NT2/D1 (cell line): ENCODE measurements around the gene RAB11FIP5.
"Not testable (repeated sequence)": the region's sequence is repeated elsewhere in the genome, so short reads cannot be mapped to it uniquely, and the experiment has no call there.

Source experiments
- DNase-seq: peaks from one replicate; pipeline ENCODE4 v3.0.0-alpha.2; 2011; ENCODE audit warnings: low read depth, low spot score
- H3K27me3 ChIP-seq: 2 replicates; pipeline ENCODE4 v1.6.0; 2011; ENCODE audit warnings: mild to moderate bottlenecking; ENCODE audit not compliant: insufficient read length, insufficient read depth
- H3K36me3 ChIP-seq: 2 replicates; pipeline ENCODE4 v1.6.1; 2011; ENCODE audit warnings: mild to moderate bottlenecking, low read length, mixed read lengths; ENCODE audit not compliant: insufficient read depth, insufficient read length
- H3K4me1 ChIP-seq: 2 replicates; pipeline ENCODE4 v1.5.1; 2011; ENCODE audit not compliant: insufficient read depth, insufficient read length
- H3K4me3 ChIP-seq: 2 replicates; pipeline ENCODE4 v1.5.1; 2011; ENCODE audit warnings: low read depth; ENCODE audit not compliant: insufficient read length
- H3K9ac ChIP-seq: 2 replicates; pipeline ENCODE4 v1.6.0; 2011; ENCODE audit warnings: low read depth; ENCODE audit not compliant: insufficient read length
- H3K9me3 ChIP-seq: 2 replicates; pipeline ENCODE4 v1.5.1; 2011; ENCODE audit warnings: mild to moderate bottlenecking, low read length; ENCODE audit not compliant: insufficient read depth
- SUZ12 ChIP-seq: IDR thresholded peaks from 2 replicates; pipeline ENCODE4 v1.6.1; 2011; ENCODE audit not compliant: insufficient read length, insufficient read depth; ENCODE audit errors: extremely low read depth
- YY1 ChIP-seq: IDR thresholded peaks from 2 replicates; pipeline ENCODE4 v1.6.1; 2011; ENCODE audit not compliant: insufficient read length, insufficient read depth
- ZNF274 ChIP-seq: IDR thresholded peaks from 2 replicates; pipeline ENCODE4 v1.6.1; 2011; ENCODE audit warnings: mild to moderate bottlenecking, low read depth, low read length

RAB11FIP5 gene

GRCh38 chr2:73101626-73102256 lies 11.0 kb downstream of the RAB11FIP5 start:
- no peak for DNase-seq
- Histone ChIP-seq H3K9ac (no peak overlapping the region), H3K27me3 (no peaks in the 10 kb centered on the region), H3K36me3 (peaks cover 22% of the 10 kb centered on the region), H3K4me3 (no peak overlapping the region), H3K4me1 (peaks cover 2% of the 10 kb centered on the region), H3K9me3 (no peaks in the 10 kb centered on the region)
- TF ChIP-seq YY1 (no peak), ZNF274 (no peak)

DNA sequence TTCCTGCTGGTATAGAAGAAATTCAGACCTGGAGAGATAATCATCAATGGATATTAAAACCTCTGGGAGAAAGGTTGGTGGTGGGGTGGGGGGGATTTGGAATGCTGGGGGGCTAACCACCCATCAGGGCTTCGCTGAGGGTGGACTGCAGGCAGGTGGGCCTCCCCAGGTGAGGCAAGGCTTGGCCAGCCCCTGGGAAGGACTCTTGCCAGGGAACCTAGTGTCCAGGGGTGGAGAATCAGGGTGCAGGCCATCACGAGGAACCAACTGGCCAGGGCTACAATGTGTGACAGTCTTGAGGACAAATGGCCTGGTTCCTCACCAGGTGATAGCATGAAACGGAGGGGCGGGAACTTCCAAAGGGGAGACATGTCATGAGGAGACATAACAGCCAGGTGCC lies 11.8 kb downstream of the RAB11FIP5 start:
- DNase-seq: no peak
- Histone ChIP-seq H3K4me3 (no peak overlapping the region), H3K4me1 (peaks cover 2% of the 10 kb centered on the region), H3K9me3 (no peaks in the 10 kb centered on the region), H3K27me3 (no peaks in the 10 kb centered on the region), H3K9ac (no peak overlapping the region), H3K36me3 (peaks cover 18% of the 10 kb centered on the region)
- TF ChIP-seq YY1 (no peak), SUZ12 (no peak), ZNF274 (no peak)

- no peak overlapping the region for H3K4me3 ChIP-seq
- no peak for DNase-seq
- no peaks in the 10 kb centered on the region for H3K9me3 ChIP-seq
- H3K36me3 ChIP-seq: peaks cover 6% of the 10 kb centered on the region
- no peak for TF ChIP-seq SUZ12
- TF ChIP-seq ZNF274: no peak
- TF ChIP-seq YY1: no peak
- H3K4me1 ChIP-seq: peaks cover 2% of the 10 kb centered on the region
- no peak overlapping the region for H3K9ac ChIP-seq
- H3K27me3 ChIP-seq: no peaks in the 10 kb centered on the region
These were observed 13.3 kb downstream of the RAB11FIP5 start for GRCh38 chr2:73099486-73099885.

DNA sequence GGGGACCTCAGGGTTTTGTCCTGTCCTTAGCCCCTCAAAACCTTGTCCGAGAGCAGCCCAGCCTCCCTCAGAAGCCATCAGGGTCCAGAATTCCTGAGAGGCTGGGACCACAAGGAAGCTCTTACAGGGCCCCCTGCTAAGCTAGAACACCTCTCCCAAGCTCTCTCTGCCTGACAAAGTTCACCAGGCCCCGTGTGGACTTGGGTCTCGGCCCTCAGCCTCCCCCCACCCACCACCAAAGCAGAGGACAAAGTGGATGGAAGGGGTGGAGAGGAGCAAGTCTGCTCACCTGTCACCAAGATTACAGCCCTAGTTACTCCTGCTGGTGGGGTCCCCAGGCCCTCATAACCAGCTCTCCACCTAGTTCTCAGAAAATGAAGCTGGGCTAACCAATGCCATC lies 16.8 kb downstream of the RAB11FIP5 start:
- H3K9me3 ChIP-seq: no peaks in the 10 kb centered on the region
- DNase-seq: no peak
- TF ChIP-seq ZNF274 (no peak), YY1 (no peak), SUZ12 (no peak)
- H3K27me3 ChIP-seq: no peaks in the 10 kb centered on the region
- peaks cover 14% of the 10 kb centered on the region for H3K4me1 ChIP-seq
- H3K4me3 ChIP-seq: no peak overlapping the region
- no peak overlapping the region for H3K9ac ChIP-seq
- peaks cover 6% of the 10 kb centered on the region for H3K36me3 ChIP-seq

DNA sequence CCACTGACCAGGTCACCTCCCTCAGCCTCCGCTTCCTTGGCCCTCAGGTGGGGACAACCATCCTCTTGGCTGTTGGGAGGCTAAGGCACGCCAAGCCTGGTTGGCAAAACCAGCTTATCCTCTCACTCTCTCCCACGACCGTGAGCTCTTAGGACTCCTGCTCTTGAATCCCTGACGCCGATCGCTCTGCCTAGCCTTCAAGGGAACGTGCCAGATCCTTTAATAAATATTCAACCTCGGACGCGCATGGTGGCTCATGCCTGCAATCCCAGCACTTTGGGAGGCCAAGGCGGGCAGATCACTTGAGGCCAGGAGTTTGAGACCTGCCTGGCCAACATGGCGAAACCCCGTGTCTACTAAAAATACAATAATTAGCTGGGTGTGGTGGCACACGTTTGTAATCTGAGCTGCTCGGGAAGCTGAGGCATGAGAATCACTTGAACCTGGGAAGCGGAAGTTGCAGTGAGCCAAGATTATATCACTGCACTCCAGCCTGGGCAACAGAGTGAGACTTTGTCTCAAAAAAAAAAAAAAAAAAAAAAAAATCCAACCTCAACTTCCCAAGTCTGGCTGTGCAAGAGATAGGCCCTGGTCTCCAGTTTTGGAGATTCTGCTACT lies 19.0 kb downstream of the RAB11FIP5 start:
- H3K9me3 ChIP-seq, H3K4me3 ChIP-seq, H3K27me3 ChIP-seq, H3K9ac ChIP-seq, H3K36me3 ChIP-seq, DNase-seq: not testable (repeated sequence)
- H3K4me1 ChIP-seq: peaks cover 16% of the 10 kb centered on the region

- no peak for TF ChIP-seq SUZ12
- no peak for TF ChIP-seq ZNF274
- TF ChIP-seq YY1: no peak
- Histone ChIP-seq H3K4me1 (peaks cover 16% of the 10 kb centered on the region), H3K9ac (no peak overlapping the region), H3K4me3 (no peak overlapping the region), H3K9me3 (no peaks in the 10 kb centered on the region), H3K36me3 (peaks cover 18% of the 10 kb centered on the region), H3K27me3 (no peaks in the 10 kb centered on the region)
- no peak for DNase-seq
These were observed 20.5 kb downstream of the RAB11FIP5 start for GRCh38 chr2:73092146-73092783.

DNA sequence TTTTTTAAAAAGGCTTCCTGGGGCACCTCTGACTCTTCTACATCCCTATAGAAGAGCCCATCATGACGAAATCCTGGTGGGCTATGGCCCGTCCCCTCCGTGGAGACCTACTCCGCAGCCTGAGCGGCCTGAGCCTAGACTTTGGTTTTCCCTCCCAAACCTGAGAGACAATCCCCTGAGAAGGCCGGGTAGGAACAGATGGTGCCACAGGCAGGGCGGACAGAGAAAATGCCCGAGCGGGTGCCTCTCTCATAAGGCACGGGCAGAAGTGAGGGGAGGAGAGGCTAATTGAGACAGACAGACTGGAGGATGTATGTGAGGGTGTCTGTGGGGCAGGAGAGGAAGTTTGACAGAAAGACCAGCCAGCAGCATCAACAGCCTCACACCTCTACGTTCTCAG lies 21.1 kb downstream of the RAB11FIP5 start:
- H3K4me3 ChIP-seq: no peak overlapping the region
- peaks cover 23% of the 10 kb centered on the region for H3K36me3 ChIP-seq
- DNase-seq: no peak
- H3K4me1 ChIP-seq: peaks cover 16% of the 10 kb centered on the region
- H3K27me3 ChIP-seq: no peaks in the 10 kb centered on the region
- H3K9me3 ChIP-seq: no peaks in the 10 kb centered on the region
- H3K9ac ChIP-seq: no peak overlapping the region
- TF ChIP-seq YY1: no peak
- no peak for TF ChIP-seq SUZ12
- no peak for TF ChIP-seq ZNF274
